ENCODE measurements around the gene SATB1. TPM values are rescaled to one million over a fixed set of nuclear protein-coding genes. Genes with fewer than 3 reads are reported as not detected.

The SATB1 gene
- total and polyA plus RNA-seq, 2 experiments from 2014 or later, result 17.4 to 28.9 TPM

DNA sequence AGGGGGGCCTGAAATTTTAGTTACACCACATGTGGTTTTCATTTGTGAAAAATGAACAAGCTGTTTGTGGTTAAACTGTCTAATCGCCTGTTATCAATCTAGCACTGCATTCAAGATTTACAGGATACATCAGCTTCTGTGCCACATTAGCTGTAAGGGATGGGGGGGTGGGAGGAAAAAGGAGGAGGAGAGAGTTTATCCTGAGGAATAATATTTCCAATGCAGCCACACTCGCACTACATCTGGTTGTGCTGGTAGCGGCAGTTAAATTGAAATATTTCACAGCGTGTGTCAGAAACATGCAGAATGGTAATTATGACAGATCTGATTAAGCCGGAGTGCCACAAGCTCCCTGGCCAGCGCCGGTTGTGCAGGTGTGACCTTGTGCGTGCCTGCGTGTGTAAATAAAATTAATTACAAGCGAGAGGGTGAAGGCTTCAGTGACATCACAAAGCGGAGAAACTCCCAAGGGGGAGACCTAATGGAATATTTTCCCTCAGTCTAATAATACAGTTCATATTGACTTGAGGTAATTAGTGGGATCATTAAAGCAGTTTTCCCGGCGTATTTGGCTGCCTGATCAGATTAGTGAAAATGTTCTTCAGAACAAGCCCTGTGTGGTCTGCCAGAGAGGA, 55.5 kb downstream of the SATB1 start:
- H3K36me3 Mint-ChIP-seq (ENCODE audit: low read depth), result no peaks in the 10 kb centered on the region
- no peak overlapping the region for H3K4me2 ChIP-seq
- TF ChIP-seq, protein P1, sequence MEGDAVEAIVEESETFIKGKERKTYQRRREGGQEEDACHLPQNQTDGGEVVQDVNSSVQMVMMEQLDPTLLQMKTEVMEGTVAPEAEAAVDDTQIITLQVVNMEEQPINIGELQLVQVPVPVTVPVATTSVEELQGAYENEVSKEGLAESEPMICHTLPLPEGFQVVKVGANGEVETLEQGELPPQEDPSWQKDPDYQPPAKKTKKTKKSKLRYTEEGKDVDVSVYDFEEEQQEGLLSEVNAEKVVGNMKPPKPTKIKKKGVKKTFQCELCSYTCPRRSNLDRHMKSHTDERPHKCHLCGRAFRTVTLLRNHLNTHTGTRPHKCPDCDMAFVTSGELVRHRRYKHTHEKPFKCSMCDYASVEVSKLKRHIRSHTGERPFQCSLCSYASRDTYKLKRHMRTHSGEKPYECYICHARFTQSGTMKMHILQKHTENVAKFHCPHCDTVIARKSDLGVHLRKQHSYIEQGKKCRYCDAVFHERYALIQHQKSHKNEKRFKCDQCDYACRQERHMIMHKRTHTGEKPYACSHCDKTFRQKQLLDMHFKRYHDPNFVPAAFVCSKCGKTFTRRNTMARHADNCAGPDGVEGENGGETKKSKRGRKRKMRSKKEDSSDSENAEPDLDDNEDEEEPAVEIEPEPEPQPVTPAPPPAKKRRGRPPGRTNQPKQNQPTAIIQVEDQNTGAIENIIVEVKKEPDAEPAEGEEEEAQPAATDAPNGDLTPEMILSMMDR (conservative IDR thresholded peaks at IDR 0.05; ENCODE audit: low read depth in 2 of 2), result no peak
- TF ChIP-seq, protein P2, sequence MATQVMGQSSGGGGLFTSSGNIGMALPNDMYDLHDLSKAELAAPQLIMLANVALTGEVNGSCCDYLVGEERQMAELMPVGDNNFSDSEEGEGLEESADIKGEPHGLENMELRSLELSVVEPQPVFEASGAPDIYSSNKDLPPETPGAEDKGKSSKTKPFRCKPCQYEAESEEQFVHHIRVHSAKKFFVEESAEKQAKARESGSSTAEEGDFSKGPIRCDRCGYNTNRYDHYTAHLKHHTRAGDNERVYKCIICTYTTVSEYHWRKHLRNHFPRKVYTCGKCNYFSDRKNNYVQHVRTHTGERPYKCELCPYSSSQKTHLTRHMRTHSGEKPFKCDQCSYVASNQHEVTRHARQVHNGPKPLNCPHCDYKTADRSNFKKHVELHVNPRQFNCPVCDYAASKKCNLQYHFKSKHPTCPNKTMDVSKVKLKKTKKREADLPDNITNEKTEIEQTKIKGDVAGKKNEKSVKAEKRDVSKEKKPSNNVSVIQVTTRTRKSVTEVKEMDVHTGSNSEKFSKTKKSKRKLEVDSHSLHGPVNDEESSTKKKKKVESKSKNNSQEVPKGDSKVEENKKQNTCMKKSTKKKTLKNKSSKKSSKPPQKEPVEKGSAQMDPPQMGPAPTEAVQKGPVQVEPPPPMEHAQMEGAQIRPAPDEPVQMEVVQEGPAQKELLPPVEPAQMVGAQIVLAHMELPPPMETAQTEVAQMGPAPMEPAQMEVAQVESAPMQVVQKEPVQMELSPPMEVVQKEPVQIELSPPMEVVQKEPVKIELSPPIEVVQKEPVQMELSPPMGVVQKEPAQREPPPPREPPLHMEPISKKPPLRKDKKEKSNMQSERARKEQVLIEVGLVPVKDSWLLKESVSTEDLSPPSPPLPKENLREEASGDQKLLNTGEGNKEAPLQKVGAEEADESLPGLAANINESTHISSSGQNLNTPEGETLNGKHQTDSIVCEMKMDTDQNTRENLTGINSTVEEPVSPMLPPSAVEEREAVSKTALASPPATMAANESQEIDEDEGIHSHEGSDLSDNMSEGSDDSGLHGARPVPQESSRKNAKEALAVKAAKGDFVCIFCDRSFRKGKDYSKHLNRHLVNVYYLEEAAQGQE (IDR thresholded peaks at IDR 0.05; ENCODE audit: unreplicated experiment), result no peak
- no peak for TF ChIP-seq ZNF114 (CRISPR knock-in tag; IDR thresholded peaks at IDR 0.05)
- no peak for TF ChIP-seq EZH2phosphoT487 (IDR thresholded peaks at IDR 0.05; ENCODE audit: unreplicated experiment)
- no peak for TF ChIP-seq NANOG (IDR thresholded peaks at IDR 0.05; ENCODE audit: borderline replicate concordance)
- no peak for TF ChIP-seq CREB1 (CRISPR knock-in tag; IDR thresholded peaks at IDR 0.05; ENCODE audit: low read depth)
- no peaks in the 10 kb centered on the region for H3K9me2 ChIP-seq (ENCODE audit: insufficient read depth)
- H3K4me3 ChIP-seq, result no peak overlapping the region
- H3K4me1 Mint-ChIP-seq, result peaks cover 15% of the 10 kb centered on the region
- H3K36me3 ChIP-seq (ENCODE audit: insufficient read depth), result no peaks in the 10 kb centered on the region
- H3K4me3 Mint-ChIP-seq, result no peak overlapping the region
- H3K79me2 ChIP-seq (replicated peaks; ENCODE audit: insufficient read depth), result no peaks in the 10 kb centered on the region
- no peaks in the 10 kb centered on the region for H3F3A ChIP-seq (replicated peaks; ENCODE audit: low read depth)
- H3K27me3 ChIP-seq (ENCODE audit: insufficient read depth), result no peaks in the 10 kb centered on the region
- no peak overlapping the region for H3K27ac ChIP-seq (ENCODE audit: low read depth)
- H3K27me3 Mint-ChIP-seq (ENCODE audit: insufficient read depth, low read depth, poor library complexity), result no peaks in the 10 kb centered on the region
- H3K9me3 Mint-ChIP-seq, result no peaks in the 10 kb centered on the region
- no peak overlapping the region for H2AFZ ChIP-seq
- peaks cover 23% of the 10 kb centered on the region for H3K4me1 ChIP-seq (ENCODE audit: insufficient read depth)
- no peak overlapping the region for H3K27ac Mint-ChIP-seq
- H4K20me1 ChIP-seq (replicated peaks; ENCODE audit: insufficient read depth), result no peaks in the 10 kb centered on the region
- ATAC-seq (no peak), DNase-seq (ENCODE audit: low spot score) (no peak)

DNA sequence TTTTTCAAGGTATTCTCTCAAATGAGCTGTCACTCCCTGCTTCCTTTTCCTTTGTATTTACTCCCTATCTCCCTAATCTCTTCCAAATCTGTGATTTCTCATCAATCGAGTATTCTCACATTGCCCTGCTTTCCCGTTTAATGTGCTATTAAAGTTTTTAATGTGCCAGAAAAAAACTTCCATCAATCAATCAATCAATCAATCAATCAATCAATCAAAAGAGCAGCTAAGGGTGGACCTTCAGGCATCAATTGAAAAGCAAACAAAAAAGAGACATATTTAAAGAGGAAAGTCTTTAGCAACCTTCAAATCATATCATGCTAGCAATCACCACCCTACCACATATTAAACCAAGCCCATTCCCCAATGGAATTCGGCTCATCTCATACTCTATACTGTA, 58.9 kb downstream of the SATB1 start:
- H3K79me2 ChIP-seq (replicated peaks; ENCODE audit: insufficient read depth), result no peaks in the 10 kb centered on the region
- peaks cover 26% of the 10 kb centered on the region for H3K4me1 ChIP-seq (ENCODE audit: insufficient read depth)
- H3K27me3 Mint-ChIP-seq (ENCODE audit: insufficient read depth, low read depth, poor library complexity), result no peaks in the 10 kb centered on the region
- H4K20me1 ChIP-seq (replicated peaks; ENCODE audit: insufficient read depth), result no peaks in the 10 kb centered on the region
- no peaks in the 10 kb centered on the region for H3F3A ChIP-seq (replicated peaks; ENCODE audit: low read depth)
- no peaks in the 10 kb centered on the region for H3K36me3 ChIP-seq (ENCODE audit: insufficient read depth)
- H2AFZ ChIP-seq, result no peak overlapping the region
- no peak overlapping the region for H3K4me3 ChIP-seq
- no peak overlapping the region for H3K27ac Mint-ChIP-seq
- no peak overlapping the region for H3K4me3 Mint-ChIP-seq
- DNase-seq (ENCODE audit: low spot score) (no peak), ATAC-seq (no peak)
- H3K4me2 ChIP-seq, result no peak overlapping the region
- H3K27ac ChIP-seq (ENCODE audit: low read depth), result no peak overlapping the region
- H3K4me1 Mint-ChIP-seq, result peaks cover 23% of the 10 kb centered on the region
- no peaks in the 10 kb centered on the region for H3K9me2 ChIP-seq (ENCODE audit: insufficient read depth)
- H3K9me3 Mint-ChIP-seq, result no peaks in the 10 kb centered on the region
- no peaks in the 10 kb centered on the region for H3K27me3 ChIP-seq (ENCODE audit: insufficient read depth)
- H3K36me3 Mint-ChIP-seq (ENCODE audit: low read depth), result no peaks in the 10 kb centered on the region
- no peak for TF ChIP-seq EZH2phosphoT487 (IDR thresholded peaks at IDR 0.05; ENCODE audit: unreplicated experiment)
- TF ChIP-seq POLR2AphosphoS5 (IDR thresholded peaks at IDR 0.05; ENCODE audit: low read depth), result no peak
- TF ChIP-seq JUNB (IDR thresholded peaks at IDR 0.05; ENCODE audit: unreplicated experiment), result no peak
- TF ChIP-seq ZNF331 (CRISPR knock-in tag; IDR thresholded peaks at IDR 0.05; ENCODE audit: low read depth), result no peak
- TF ChIP-seq, protein P2 (IDR thresholded peaks at IDR 0.05; ENCODE audit: unreplicated experiment), result no peak
- no peak for TF ChIP-seq CREB1 (CRISPR knock-in tag; IDR thresholded peaks at IDR 0.05; ENCODE audit: low read depth)
- TF ChIP-seq, protein P1 (conservative IDR thresholded peaks at IDR 0.05; ENCODE audit: low read depth in 2 of 2), result no peak
- TF ChIP-seq, protein P3, sequence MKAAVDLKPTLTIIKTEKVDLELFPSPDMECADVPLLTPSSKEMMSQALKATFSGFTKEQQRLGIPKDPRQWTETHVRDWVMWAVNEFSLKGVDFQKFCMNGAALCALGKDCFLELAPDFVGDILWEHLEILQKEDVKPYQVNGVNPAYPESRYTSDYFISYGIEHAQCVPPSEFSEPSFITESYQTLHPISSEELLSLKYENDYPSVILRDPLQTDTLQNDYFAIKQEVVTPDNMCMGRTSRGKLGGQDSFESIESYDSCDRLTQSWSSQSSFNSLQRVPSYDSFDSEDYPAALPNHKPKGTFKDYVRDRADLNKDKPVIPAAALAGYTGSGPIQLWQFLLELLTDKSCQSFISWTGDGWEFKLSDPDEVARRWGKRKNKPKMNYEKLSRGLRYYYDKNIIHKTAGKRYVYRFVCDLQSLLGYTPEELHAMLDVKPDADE (IDR thresholded peaks at IDR 0.05), result no peak
